Hepatocyte (in vitro differentiated cells): ENCODE results near the gene TRIM39.

Experiments
- CTCF ChIP-seq: fragments of 200-600 bp; sonication (generic); IDR thresholded peaks from 2 replicates; pipeline ENCODE4 v1.5.1; 2016; ENCODE audit warnings: antibody characterized with exemption, mild to moderate bottlenecking; ENCODE audit not compliant: poor library complexity
- EZH2 ChIP-seq: fragments of 200-600 bp; sonication (generic); IDR thresholded peaks from 2 replicates; pipeline ENCODE4 v1.6.1; 2016; ENCODE audit warnings: antibody characterized with exemption, mild to moderate bottlenecking, borderline replicate concordance
- EZH2phosphoT487 ChIP-seq: fragments of 200-600 bp; sonication (generic); IDR thresholded peaks from one replicate; pipeline ENCODE4 v1.6.1; 2018; ENCODE audit warnings: antibody characterized with exemption, mild to moderate bottlenecking, low read depth, moderate library complexity; ENCODE audit not compliant: unreplicated experiment, severe bottlenecking

GRCh38 chr6:30311101-30311500 lies 15.6 kb upstream of the TRIM39 start:
- no peak for TF ChIP-seq CTCF
- TF ChIP-seq EZH2phosphoT487: no peak
- no peak for TF ChIP-seq EZH2
